Fibroblast of lung (primary cell): Measurements from ENCODE around the gene METTL22.

Experiments used
- EZH2 ChIP-seq: IDR thresholded peaks from 2 replicates; pipeline ENCODE4 v1.5.1; 2012; ENCODE audit warnings: low read length, control low read depth, mild to moderate bottlenecking; ENCODE audit errors: missing control alignments
- TF ChIP-seq, protein P1 (sequence below), 2 donors: IDR thresholded peaks in 1 of 2; conservative IDR thresholded peaks in 1 of 2; 1 replicate in 1 of 2; 2 replicates in 1 of 2; pipeline ENCODE4 v1.5.1; 2011 to 2012; ENCODE audit warnings: low read length in 2 of 2, control low read depth in 1 of 2, inconsistent platforms in 1 of 2, low read depth in 1 of 2, mild to moderate bottlenecking in 1 of 2

DNA sequence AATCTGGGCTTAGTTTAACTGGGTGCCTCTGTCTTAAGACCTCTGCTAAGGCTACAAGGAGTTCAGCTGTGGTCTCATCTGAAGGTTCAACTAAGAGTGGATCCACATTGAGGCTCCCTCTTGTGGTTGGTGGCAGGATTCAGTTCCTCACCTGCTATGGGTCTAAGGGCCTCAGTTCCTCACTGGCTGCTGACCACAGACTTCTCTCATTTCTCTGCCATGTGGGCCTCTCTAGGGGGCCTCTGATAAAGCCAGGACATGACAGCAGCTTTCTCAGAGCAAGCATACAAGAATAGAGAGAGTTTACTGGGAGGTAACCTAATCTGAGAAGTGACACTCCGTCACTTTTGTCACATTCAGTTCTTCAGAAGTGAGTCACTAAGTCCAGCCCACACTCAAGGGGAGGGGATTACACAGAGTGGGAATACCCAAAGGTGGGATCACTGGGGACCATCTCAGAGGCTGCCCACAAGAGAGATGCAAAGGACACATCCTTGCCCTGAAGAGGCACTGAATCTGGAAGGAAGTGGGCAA lies 33.8 kb downstream of the METTL22 start:
- TF ChIP-seq, protein P1, sequence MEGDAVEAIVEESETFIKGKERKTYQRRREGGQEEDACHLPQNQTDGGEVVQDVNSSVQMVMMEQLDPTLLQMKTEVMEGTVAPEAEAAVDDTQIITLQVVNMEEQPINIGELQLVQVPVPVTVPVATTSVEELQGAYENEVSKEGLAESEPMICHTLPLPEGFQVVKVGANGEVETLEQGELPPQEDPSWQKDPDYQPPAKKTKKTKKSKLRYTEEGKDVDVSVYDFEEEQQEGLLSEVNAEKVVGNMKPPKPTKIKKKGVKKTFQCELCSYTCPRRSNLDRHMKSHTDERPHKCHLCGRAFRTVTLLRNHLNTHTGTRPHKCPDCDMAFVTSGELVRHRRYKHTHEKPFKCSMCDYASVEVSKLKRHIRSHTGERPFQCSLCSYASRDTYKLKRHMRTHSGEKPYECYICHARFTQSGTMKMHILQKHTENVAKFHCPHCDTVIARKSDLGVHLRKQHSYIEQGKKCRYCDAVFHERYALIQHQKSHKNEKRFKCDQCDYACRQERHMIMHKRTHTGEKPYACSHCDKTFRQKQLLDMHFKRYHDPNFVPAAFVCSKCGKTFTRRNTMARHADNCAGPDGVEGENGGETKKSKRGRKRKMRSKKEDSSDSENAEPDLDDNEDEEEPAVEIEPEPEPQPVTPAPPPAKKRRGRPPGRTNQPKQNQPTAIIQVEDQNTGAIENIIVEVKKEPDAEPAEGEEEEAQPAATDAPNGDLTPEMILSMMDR (conservative IDR thresholded peaks at IDR 0.05 in 1 of 2, IDR thresholded peaks at IDR 0.05 in 1 of 2; ENCODE audit: low read depth in 1 of 2, low read length in 2 of 2) = peak; percentile 33 to 67
- no peak for TF ChIP-seq EZH2
